Osteocyte (in vitro differentiated cells): ENCODE data around the gene CDC37L1. TPM values are rescaled to one million over a fixed set of nuclear protein-coding genes. Genes with fewer than 3 reads are reported as not detected.

Experiments used
- DNase-seq: peaks from one replicate; pipeline ENCODE4 v3.0.0; 2021; ENCODE audit warnings: mixed read lengths; ENCODE audit not compliant: unreplicated experiment; ENCODE audit errors: extremely low spot score
- H3K27ac Mint-ChIP-seq: one replicate; pipeline ENCODE4 v1.8.0; 2021; ENCODE audit warnings: mild to moderate bottlenecking, mixed read lengths; ENCODE audit not compliant: unreplicated experiment
- H3K27me3 Mint-ChIP-seq: one replicate; pipeline ENCODE4 v1.8.0; 2021; ENCODE audit warnings: mixed read lengths; ENCODE audit not compliant: unreplicated experiment
- H3K36me3 Mint-ChIP-seq: one replicate; pipeline ENCODE4 v1.8.0; 2021; ENCODE audit warnings: mixed read lengths; ENCODE audit not compliant: unreplicated experiment
- H3K4me1 Mint-ChIP-seq: one replicate; pipeline ENCODE4 v1.8.0; 2021; ENCODE audit warnings: mixed read lengths; ENCODE audit not compliant: unreplicated experiment
- H3K4me3 Mint-ChIP-seq: one replicate; pipeline ENCODE4 v1.8.0; 2021; ENCODE audit warnings: mild to moderate bottlenecking, moderate library complexity, mixed read lengths; ENCODE audit not compliant: unreplicated experiment
- H3K9me3 Mint-ChIP-seq: one replicate; pipeline ENCODE4 v1.8.0; 2021; ENCODE audit warnings: mixed read lengths; ENCODE audit not compliant: unreplicated experiment
- total RNA-seq: library from RNA; stranded (reverse); gene quantifications from 2 replicates; pipeline ENCODE4 v1.2.1, GENCODE V29; 2021
- TF ChIP-seq, protein P1 (sequence below): fragments of 200-600 bp; sonication (generic); IDR thresholded peaks from 2 replicates; pipeline ENCODE4 v1.5.0; 2021; ENCODE audit warnings: antibody characterized with exemption, mild to moderate bottlenecking, moderate library complexity

The CDC37L1 gene
- total RNA-seq, 1 donor from 2014 or later = 19.9 TPM

- H3K27me3 Mint-ChIP-seq = no peaks in the 10 kb centered on the region
- no peak for DNase-seq
- no peak overlapping the region for H3K4me3 Mint-ChIP-seq
- TF ChIP-seq, protein P1, sequence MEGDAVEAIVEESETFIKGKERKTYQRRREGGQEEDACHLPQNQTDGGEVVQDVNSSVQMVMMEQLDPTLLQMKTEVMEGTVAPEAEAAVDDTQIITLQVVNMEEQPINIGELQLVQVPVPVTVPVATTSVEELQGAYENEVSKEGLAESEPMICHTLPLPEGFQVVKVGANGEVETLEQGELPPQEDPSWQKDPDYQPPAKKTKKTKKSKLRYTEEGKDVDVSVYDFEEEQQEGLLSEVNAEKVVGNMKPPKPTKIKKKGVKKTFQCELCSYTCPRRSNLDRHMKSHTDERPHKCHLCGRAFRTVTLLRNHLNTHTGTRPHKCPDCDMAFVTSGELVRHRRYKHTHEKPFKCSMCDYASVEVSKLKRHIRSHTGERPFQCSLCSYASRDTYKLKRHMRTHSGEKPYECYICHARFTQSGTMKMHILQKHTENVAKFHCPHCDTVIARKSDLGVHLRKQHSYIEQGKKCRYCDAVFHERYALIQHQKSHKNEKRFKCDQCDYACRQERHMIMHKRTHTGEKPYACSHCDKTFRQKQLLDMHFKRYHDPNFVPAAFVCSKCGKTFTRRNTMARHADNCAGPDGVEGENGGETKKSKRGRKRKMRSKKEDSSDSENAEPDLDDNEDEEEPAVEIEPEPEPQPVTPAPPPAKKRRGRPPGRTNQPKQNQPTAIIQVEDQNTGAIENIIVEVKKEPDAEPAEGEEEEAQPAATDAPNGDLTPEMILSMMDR = no peak
- no peak overlapping the region for H3K27ac Mint-ChIP-seq
- no peaks in the 10 kb centered on the region for H3K4me1 Mint-ChIP-seq
- H3K9me3 Mint-ChIP-seq = no peaks in the 10 kb centered on the region
- H3K36me3 Mint-ChIP-seq = peaks cover 50% of the 10 kb centered on the region
These were observed 26.7 kb downstream of the CDC37L1 start for GRCh38 chr9:4706021-4706420.

GRCh38 chr9:4706971-4707622 is 27.7 kb downstream of the CDC37L1 start:
- no peak for DNase-seq
- no peaks in the 10 kb centered on the region for H3K9me3 Mint-ChIP-seq
- H3K27ac Mint-ChIP-seq = no peak overlapping the region
- TF ChIP-seq, protein P1 = no peak
- peaks cover 46% of the 10 kb centered on the region for H3K36me3 Mint-ChIP-seq
- H3K4me1 Mint-ChIP-seq = no peaks in the 10 kb centered on the region
- no peaks in the 10 kb centered on the region for H3K27me3 Mint-ChIP-seq
- no peak overlapping the region for H3K4me3 Mint-ChIP-seq

GRCh38 chr9:4709380-4709779 is 30.0 kb downstream of the CDC37L1 start:
- TF ChIP-seq, protein P1 = no peak
- H3K36me3 Mint-ChIP-seq = peaks cover 36% of the 10 kb centered on the region
- H3K9me3 Mint-ChIP-seq = no peaks in the 10 kb centered on the region
- no peaks in the 10 kb centered on the region for H3K4me1 Mint-ChIP-seq
- DNase-seq = no peak
- no peaks in the 10 kb centered on the region for H3K27me3 Mint-ChIP-seq
- no peak overlapping the region for H3K4me3 Mint-ChIP-seq
- no peak overlapping the region for H3K27ac Mint-ChIP-seq

DNA sequence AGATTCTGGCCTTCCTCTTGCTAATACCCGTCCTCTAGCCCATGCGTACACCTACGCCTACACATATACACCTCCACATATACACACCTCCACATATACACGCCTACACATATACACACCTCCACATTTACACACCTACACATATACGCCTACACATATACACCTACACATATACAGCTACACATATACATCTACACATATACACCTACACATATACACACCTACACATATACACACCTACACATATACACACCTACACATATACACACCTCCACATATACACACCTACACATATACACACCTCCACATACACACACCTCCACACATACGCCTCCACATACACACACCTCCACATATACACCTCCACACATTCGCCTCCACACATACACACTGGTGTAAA is 34.5 kb downstream of the CDC37L1 start:
- DNase-seq = no peak
- H3K36me3 Mint-ChIP-seq = peaks cover 44% of the 10 kb centered on the region

DNA sequence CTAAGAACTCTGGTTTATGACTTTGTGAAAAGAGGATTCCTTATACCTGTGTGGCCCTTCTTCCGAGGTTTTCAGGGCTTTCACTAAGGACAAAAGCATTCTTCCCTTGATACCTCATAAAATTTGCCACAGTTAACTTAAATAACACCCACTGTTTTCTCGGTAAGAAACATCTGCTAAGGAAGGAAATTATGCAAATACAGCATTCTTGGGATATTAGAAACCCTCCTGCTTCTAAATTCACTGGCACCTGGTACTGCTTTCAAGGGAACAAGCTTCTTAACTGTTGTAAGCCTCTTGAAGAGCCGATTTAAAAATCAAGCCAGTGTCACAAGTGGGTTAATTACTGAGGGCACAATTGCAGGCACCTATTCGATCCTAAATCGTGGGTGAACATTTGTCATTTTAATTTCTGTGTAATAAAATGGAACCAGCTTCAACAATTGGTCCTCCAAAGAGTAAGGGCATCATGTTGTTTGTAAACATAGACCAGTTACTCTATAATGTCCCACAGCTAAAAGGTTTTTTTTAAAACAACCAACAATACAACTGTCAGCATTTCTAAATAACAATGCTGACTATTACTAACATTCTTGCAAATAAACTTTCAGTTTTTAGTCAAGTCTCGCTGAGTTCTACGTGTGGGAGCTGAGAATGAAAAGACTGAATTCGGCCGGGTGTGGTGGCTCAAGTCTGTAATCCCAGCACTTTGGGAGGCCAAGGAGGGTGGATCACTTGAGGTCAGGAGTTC is 35.1 kb downstream of the CDC37L1 start:
- no peak overlapping the region for H3K27ac Mint-ChIP-seq
- H3K9me3 Mint-ChIP-seq = no peaks in the 10 kb centered on the region
- no peaks in the 10 kb centered on the region for H3K4me1 Mint-ChIP-seq
- TF ChIP-seq, protein P1 = no peak
- no peaks in the 10 kb centered on the region for H3K27me3 Mint-ChIP-seq
- H3K4me3 Mint-ChIP-seq = no peak overlapping the region
- peaks cover 41% of the 10 kb centered on the region for H3K36me3 Mint-ChIP-seq
- no peak for DNase-seq

More for the DNA sequence above, 34.5 kb downstream of the CDC37L1 start:
- H3K27me3 Mint-ChIP-seq = no peaks in the 10 kb centered on the region
- H3K4me1 Mint-ChIP-seq = no peaks in the 10 kb centered on the region
- no peaks in the 10 kb centered on the region for H3K9me3 Mint-ChIP-seq
- H3K4me3 Mint-ChIP-seq = no peak overlapping the region
- H3K27ac Mint-ChIP-seq = no peak overlapping the region
- TF ChIP-seq, protein P1 = no peak
